HS-27A (cell line): Measurements from ENCODE around the gene B4GALT3.

ENCODE experiments used
- DNase-seq: peaks from one replicate; pipeline ENCODE4 v3.0.0-alpha.2; 2012; ENCODE audit warnings: low read depth, missing footprints

B4GALT3 gene

GRCh38 chr1:161128591-161129420 is 48.5 kb downstream of the B4GALT3 start:
- no peak for DNase-seq

DNA sequence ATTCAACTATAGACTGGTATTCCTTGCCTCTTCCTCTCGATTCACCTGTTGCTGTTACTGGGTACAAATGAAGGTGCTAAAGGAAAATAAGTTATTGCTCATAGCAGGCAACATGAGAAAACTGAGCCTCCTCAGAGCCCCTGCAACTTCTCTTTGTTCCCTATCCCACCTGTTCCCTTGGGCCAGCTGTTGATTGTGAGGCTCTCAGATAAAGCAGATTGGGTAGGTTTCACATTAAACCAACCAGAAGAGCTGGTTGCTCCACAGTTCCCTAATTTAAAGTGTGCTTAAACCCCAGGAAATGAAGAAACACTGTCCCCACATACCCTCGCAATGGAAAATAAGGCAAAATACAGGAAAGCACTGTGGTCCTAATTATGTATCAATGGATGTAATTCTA is 49.7 kb downstream of the B4GALT3 start:
- DNase-seq = no peak

DNA sequence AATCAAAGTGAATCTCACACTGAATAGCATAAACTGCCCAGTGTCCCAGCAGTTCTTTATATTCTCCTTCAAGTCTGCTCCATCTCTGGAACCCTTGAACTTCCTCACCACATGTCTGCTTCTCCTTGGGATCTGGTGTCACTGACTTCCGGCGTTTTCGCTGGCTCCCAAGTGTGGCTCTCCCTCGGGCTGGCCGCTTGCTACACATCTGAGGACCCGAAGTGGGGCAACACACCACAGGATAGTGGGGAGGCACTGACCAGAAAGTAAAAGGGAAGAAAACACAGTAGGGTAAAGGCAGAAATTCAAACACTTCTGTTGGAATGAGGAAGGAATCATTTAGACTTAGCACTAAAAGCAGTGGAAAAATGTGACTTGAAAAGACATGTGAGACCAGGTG is 54.3 kb downstream of the B4GALT3 start:
- no peak for DNase-seq

- no peak for DNase-seq
Measured at GRCh38 chr1:161121834-161122233, 55.5 kb downstream of the B4GALT3 start.
